GM23338 (cell line): ENCODE data around the gene FIG4. TPM values are rescaled to one million over a fixed set of nuclear protein-coding genes. Genes with fewer than 3 reads are reported as not detected.
"Not testable (repeated sequence)": the region's sequence is repeated elsewhere in the genome, so short reads cannot be mapped to it uniquely, and the experiment has no call there.

Experiments used
- ATAC-seq: fragments of 200-7000 bp; cut with Tn5 transposase; 3 replicates; pipeline ENCODE4 v1.9.1; 2020
- DNase-seq: peaks from one replicate; pipeline ENCODE4 v3.0.0-alpha.2; 2015; ENCODE audit warnings: low spot score
- H2AFZ ChIP-seq: fragments of 200-600 bp; sonication (generic); 2 replicates; pipeline ENCODE4 v1.8.0; 2016; ENCODE audit warnings: antibody characterized with exemption, mild to moderate bottlenecking, moderate library complexity
- H3F3A ChIP-seq: fragments of 200-600 bp; sonication (generic); replicated peaks from 2 replicates; pipeline ENCODE4 v1.8.0; 2017; ENCODE audit warnings: antibody characterized with exemption, mixed run types, low read depth
- H3K27ac ChIP-seq: fragments of 200-600 bp; sonication (generic); 2 replicates; pipeline ENCODE4 v1.6.1; 2016; ENCODE audit warnings: low read depth
- H3K27me3 ChIP-seq: fragments of 200-600 bp; sonication (generic); 2 replicates; pipeline ENCODE4 v1.8.0; 2016; ENCODE audit warnings: mild to moderate bottlenecking, mixed run types, moderate library complexity; ENCODE audit not compliant: insufficient read depth
- H3K36me3 ChIP-seq: fragments of 200-600 bp; sonication (generic); 2 replicates; pipeline ENCODE4 v1.8.0; 2016; ENCODE audit warnings: mild to moderate bottlenecking; ENCODE audit not compliant: insufficient read depth
- H3K4me1 ChIP-seq: fragments of 200-600 bp; sonication (generic); 2 replicates; pipeline ENCODE4 v1.8.0; 2016; ENCODE audit warnings: mild to moderate bottlenecking, moderate library complexity; ENCODE audit not compliant: insufficient read depth
- H3K4me2 ChIP-seq: fragments of 200-600 bp; sonication (generic); 2 replicates; pipeline ENCODE4 v1.7.1; 2017; ENCODE audit warnings: mixed run types
- H3K4me3 ChIP-seq: fragments of 200-600 bp; sonication (generic); 2 replicates; pipeline ENCODE4 v1.6.1; 2016; ENCODE audit warnings: mixed run types
- H3K79me2 ChIP-seq: fragments of 200-600 bp; sonication (generic); replicated peaks from 2 replicates; pipeline ENCODE4 v1.8.0; 2017; ENCODE audit warnings: mild to moderate bottlenecking; ENCODE audit not compliant: insufficient read depth
- H3K9me2 ChIP-seq: fragments of 200-600 bp; sonication (generic); 2 replicates; pipeline ENCODE4 v1.8.0; 2017; ENCODE audit not compliant: insufficient read depth
- H4K20me1 ChIP-seq: fragments of 200-600 bp; sonication (generic); replicated peaks from 2 replicates; pipeline ENCODE4 v1.8.0; 2017; ENCODE audit warnings: mild to moderate bottlenecking; ENCODE audit not compliant: insufficient read depth
- H3K27ac Mint-ChIP-seq: 2 replicates; pipeline ENCODE4 v1.8.0; 2020; ENCODE audit warnings: inconsistent platforms, mild to moderate bottlenecking, moderate library complexity, mixed read lengths
- H3K27me3 Mint-ChIP-seq: 3 replicates; pipeline ENCODE4 v1.8.0; 2022; ENCODE audit warnings: low read depth, mild to moderate bottlenecking, moderate library complexity, mixed read lengths, inconsistent platforms; ENCODE audit not compliant: insufficient read depth, poor library complexity
- H3K36me3 Mint-ChIP-seq: 3 replicates; pipeline ENCODE4 v1.8.0; 2021; ENCODE audit warnings: low read depth, mild to moderate bottlenecking, inconsistent platforms, moderate library complexity, mixed read lengths
- H3K4me1 Mint-ChIP-seq: 3 replicates; pipeline ENCODE4 v1.8.0; 2020; ENCODE audit warnings: mild to moderate bottlenecking, inconsistent platforms, mixed read lengths
- H3K4me3 Mint-ChIP-seq: 3 replicates; pipeline ENCODE4 v1.8.0; 2021; ENCODE audit warnings: moderate library complexity, mild to moderate bottlenecking, inconsistent platforms, mixed read lengths
- H3K9me3 Mint-ChIP-seq: 3 replicates; pipeline ENCODE4 v1.8.0; 2020; ENCODE audit warnings: moderate library complexity, mild to moderate bottlenecking, inconsistent platforms, mixed read lengths
- CREB1 ChIP-seq: fragments of 250-450 bp; sonication (Bioruptor Pico); IDR thresholded peaks from 2 replicates; pipeline ENCODE4 v1.5.0; 2020; ENCODE audit warnings: low read depth, mild to moderate bottlenecking, moderate library complexity
- EZH2 ChIP-seq: fragments of 200-600 bp; sonication (generic); IDR thresholded peaks from one replicate; pipeline ENCODE4 v1.8.0; 2017; ENCODE audit warnings: antibody characterized with exemption, mild to moderate bottlenecking, low read depth; ENCODE audit not compliant: unreplicated experiment
- JUNB ChIP-seq: IDR thresholded peaks from one replicate; pipeline ENCODE4 v1.6.1; 2016; ENCODE audit warnings: antibody characterized with exemption; ENCODE audit not compliant: unreplicated experiment
- NANOG ChIP-seq: IDR thresholded peaks from 2 replicates; pipeline ENCODE4 v1.6.1; 2016; ENCODE audit warnings: antibody characterized with exemption, borderline replicate concordance
- POLR2AphosphoS5 ChIP-seq: IDR thresholded peaks from 2 replicates; pipeline ENCODE4 v1.6.1; 2016; ENCODE audit warnings: antibody characterized with exemption, low read depth
- STAT1 ChIP-seq: IDR thresholded peaks from one replicate; pipeline ENCODE4 v1.6.1; 2016; ENCODE audit warnings: antibody characterized with exemption; ENCODE audit not compliant: unreplicated experiment
- ZNF331 ChIP-seq: fragments of 250-450 bp; sonication (Bioruptor Pico); IDR thresholded peaks from 2 replicates; pipeline ENCODE4 v1.5.0; 2020; ENCODE audit warnings: low read depth, mild to moderate bottlenecking, moderate library complexity
- polyA plus RNA-seq: library from polyadenylated mRNA; unstranded; fragments of >200 nt; fragmentation: Nextera tagmentation; extraction: Ambion mirVana; gene quantifications from 2 replicates; pipeline ENCODE4 v1.2.1, GENCODE V29; 2016
- total RNA-seq: library from RNA; depleted of rRNA; stranded (reverse); fragments of >200 nt; shearing (Covaris generic); gene quantifications from 2 replicates; pipeline ENCODE4 v1.2.3, GENCODE V29; 2014
- TF ChIP-seq, protein P1 (sequence below), 2 experiments: fragments of 200-600 bp in 1 of 2; sonication (generic) in 1 of 2; conservative IDR thresholded peaks; 2 replicates each; pipeline versions ENCODE4 v1.5.1 to v1.6.1; 2016 to 2017; ENCODE audit warnings: antibody characterized with exemption in 2 of 2, low read depth in 2 of 2, mild to moderate bottlenecking in 2 of 2, moderate library complexity in 1 of 2

FIG4 gene
- total and polyA plus RNA-seq, 2 experiments from 2014 or later = 7.0 to 16.9 TPM

DNA sequence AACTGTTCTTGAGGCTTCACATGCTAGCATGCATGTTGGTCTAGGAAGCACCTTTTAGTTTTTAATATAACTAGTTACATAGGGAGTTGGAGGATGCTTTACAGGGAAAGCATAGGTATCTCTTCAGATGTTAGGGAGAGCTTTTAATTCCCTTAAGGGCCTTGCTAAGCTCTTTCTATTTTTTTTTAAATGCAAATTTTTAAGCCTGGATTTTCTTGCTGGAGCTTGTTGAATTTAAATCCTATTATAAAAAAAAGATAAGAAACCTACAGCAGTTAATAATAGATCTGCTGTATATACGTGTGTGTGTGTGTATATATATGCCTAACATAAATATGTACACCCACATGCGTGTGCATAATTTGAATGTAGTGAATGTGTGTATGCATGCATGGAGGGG, 79.0 kb downstream of the FIG4 start (continued):
- TF ChIP-seq POLR2AphosphoS5 (no peak), STAT1 (no peak)

- Mint-ChIP-seq H3K4me1 (no peaks in the 10 kb centered on the region), H3K4me3 (no peak overlapping the region), H3K27me3 (no peaks in the 10 kb centered on the region), H3K36me3 (peaks cover 16% of the 10 kb centered on the region; the same call in 2 of the 3 replicates), H3K9me3 (no peaks in the 10 kb centered on the region), H3K27ac (no peak overlapping the region)
- Histone ChIP-seq H2AFZ (no peak overlapping the region), H3K27ac (no peak overlapping the region), H3K27me3 (no peaks in the 10 kb centered on the region), H3K4me3 (no peak overlapping the region), H3K9me2 (no peaks in the 10 kb centered on the region), H4K20me1 (no peaks in the 10 kb centered on the region), H3K36me3 (no peaks in the 10 kb centered on the region), H3K4me2 (no peak overlapping the region), H3F3A (no peaks in the 10 kb centered on the region), H3K79me2 (no peaks in the 10 kb centered on the region), H3K4me1 (no peaks in the 10 kb centered on the region)
- ATAC-seq (no peak), DNase-seq (no peak)
- no peak for TF ChIP-seq ZNF331 (CRISPR knock-in tag)
- TF ChIP-seq NANOG = no peak
- TF ChIP-seq JUNB = no peak
These were observed 79.7 kb downstream of the FIG4 start for GRCh38 chr6:109770779-109771178.

DNA sequence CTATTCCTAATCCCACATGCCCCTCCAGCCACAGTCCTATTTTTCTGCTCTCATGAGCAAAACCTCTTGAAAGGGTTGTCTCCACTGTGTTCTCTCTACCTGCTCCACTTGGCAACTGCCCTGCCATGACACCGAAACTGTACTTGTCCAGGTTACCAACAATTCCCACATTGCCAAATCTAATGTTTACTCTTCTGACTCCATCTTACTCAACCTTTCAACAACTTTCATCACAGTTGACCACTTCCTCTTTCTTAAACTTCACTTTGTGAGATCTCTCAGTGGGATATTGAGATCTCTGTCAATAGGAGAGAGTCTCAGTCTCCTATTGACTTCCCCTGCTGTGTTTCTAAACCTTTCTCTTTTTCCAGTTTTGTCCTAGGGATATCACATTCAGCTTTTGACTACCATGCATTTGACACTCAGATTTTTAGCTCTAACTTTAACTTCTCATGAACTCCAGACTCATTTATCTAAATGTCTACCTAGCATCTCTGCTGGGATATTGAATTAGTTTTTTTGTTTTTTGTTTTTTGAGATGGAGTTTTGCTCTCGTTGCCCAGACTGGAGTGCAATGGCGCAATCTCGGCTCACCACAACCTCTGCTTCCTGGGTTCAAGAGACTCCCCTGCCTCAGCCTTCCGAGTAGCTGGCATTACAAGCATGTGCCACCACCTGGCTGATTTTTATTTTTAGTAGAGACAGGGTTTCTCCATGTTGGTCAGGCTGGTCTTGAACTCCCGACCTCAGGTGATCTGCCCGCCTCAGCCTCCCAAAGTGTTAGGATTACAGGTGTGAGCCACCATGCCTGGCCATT, 81.1 kb downstream of the FIG4 start:
- not testable (repeated sequence) for H3K79me2 ChIP-seq, H3K27ac ChIP-seq, H2AFZ ChIP-seq, DNase-seq, H3K27me3 ChIP-seq, ATAC-seq, H3K4me3 ChIP-seq, H4K20me1 ChIP-seq, H3K36me3 ChIP-seq, H3K4me2 ChIP-seq, H3K27ac Mint-ChIP-seq, H3K4me3 Mint-ChIP-seq, H3K27me3 Mint-ChIP-seq, H3K9me3 Mint-ChIP-seq, H3K9me2 ChIP-seq, H3K4me1 Mint-ChIP-seq, H3F3A ChIP-seq, H3K4me1 ChIP-seq
- H3K36me3 Mint-ChIP-seq = peaks cover 15% of the 10 kb centered on the region; the same call in 2 of the 3 replicates

- no peaks in the 10 kb centered on the region for H3K79me2 ChIP-seq
- H4K20me1 ChIP-seq = no peaks in the 10 kb centered on the region
- H3K4me2 ChIP-seq = no peak overlapping the region
- no peak overlapping the region for H3K4me3 ChIP-seq
- Mint-ChIP-seq H3K27me3 (no peaks in the 10 kb centered on the region), H3K27ac (no peak overlapping the region), H3K36me3 (peaks cover 10% of the 10 kb centered on the region; the same call in 2 of the 3 replicates), H3K9me3 (no peaks in the 10 kb centered on the region), H3K4me3 (no peak overlapping the region), H3K4me1 (no peaks in the 10 kb centered on the region)
- ATAC-seq (no peak), DNase-seq (no peak)
- no peaks in the 10 kb centered on the region for H3K4me1 ChIP-seq
- H2AFZ ChIP-seq = no peak overlapping the region
- no peaks in the 10 kb centered on the region for H3F3A ChIP-seq
- no peaks in the 10 kb centered on the region for H3K27me3 ChIP-seq
- H3K36me3 ChIP-seq = no peaks in the 10 kb centered on the region
- H3K9me2 ChIP-seq = no peaks in the 10 kb centered on the region
- no peak overlapping the region for H3K27ac ChIP-seq
- TF ChIP-seq CREB1 (CRISPR knock-in tag) = no peak
- no peak for TF ChIP-seq JUNB
- TF ChIP-seq, protein P1, sequence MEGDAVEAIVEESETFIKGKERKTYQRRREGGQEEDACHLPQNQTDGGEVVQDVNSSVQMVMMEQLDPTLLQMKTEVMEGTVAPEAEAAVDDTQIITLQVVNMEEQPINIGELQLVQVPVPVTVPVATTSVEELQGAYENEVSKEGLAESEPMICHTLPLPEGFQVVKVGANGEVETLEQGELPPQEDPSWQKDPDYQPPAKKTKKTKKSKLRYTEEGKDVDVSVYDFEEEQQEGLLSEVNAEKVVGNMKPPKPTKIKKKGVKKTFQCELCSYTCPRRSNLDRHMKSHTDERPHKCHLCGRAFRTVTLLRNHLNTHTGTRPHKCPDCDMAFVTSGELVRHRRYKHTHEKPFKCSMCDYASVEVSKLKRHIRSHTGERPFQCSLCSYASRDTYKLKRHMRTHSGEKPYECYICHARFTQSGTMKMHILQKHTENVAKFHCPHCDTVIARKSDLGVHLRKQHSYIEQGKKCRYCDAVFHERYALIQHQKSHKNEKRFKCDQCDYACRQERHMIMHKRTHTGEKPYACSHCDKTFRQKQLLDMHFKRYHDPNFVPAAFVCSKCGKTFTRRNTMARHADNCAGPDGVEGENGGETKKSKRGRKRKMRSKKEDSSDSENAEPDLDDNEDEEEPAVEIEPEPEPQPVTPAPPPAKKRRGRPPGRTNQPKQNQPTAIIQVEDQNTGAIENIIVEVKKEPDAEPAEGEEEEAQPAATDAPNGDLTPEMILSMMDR (conservative IDR thresholded peaks at IDR 0.05; ENCODE audit: low read depth in 2 of 2) = no peak
- TF ChIP-seq EZH2 = no peak
These were observed 81.9 kb downstream of the FIG4 start for GRCh38 chr6:109772883-109773431.
